HepG2 (cell line): ENCODE data around the gene CA12. TPM values are rescaled to one million over a fixed set of nuclear protein-coding genes. Genes with fewer than 3 reads are reported as not detected.

Experiments
- ATAC-seq: fragments of 200-7000 bp; cut with Tn5 transposase; 3 replicates; pipeline ENCODE4 v1.9.1; 2020; ENCODE audit warnings: mild to moderate bottlenecking, moderate library complexity
- BruUV-seq: library from RNA; stranded (reverse); fragments of 400-500 nt; replicated peaks from 2 replicates; lab custom pipeline; 2021; lab: Mats Ljungman, UMichigan
- CTCF ChIA-PET: fragments of 300-600 bp; formaldehyde crosslinking; extraction: SDS; loops from one replicate; lab custom pipeline; 2021; ENCODE audit warnings: low total read pairs, inconsistent platforms, low intra/inter-chr PET ratio; lab: Yijun Ruan, JAX
- POLR2A ChIA-PET: fragments of 350-600 bp; sonication (Branson Sonifier 250); formaldehyde crosslinking; loops from one replicate; lab custom pipeline; 2020; ENCODE audit warnings: antibody characterized with exemption, inconsistent platforms; lab: Yijun Ruan, JAX
- DNase-seq: peaks from one replicate; pipeline ENCODE4 v3.0.0-alpha.2; 2015; ENCODE audit warnings: low spot score
- FAIRE-seq: peaks from 3 replicates; lab custom pipeline; 2011; peaks lifted over from hg19 to GRCh38; lab: Jason Lieb, UNC
- H2AFZ ChIP-seq: one replicate; pipeline ENCODE4 v1.6.1; 2011; ENCODE audit warnings: low read length, inconsistent platforms
- H3K27ac ChIP-seq: fragments of 300-600 bp; 3 replicates; pipeline ENCODE4 v1.8.0; 2011; ENCODE audit warnings: mixed run types, mild to moderate bottlenecking, mixed read lengths, low read length, inconsistent platforms; ENCODE audit not compliant: insufficient read depth; ENCODE audit errors: extremely low read length
- H3K27me3 ChIP-seq, 2 experiments: fragments of 200-600 bp in 1 of 2; 2 replicates in 1 of 2; 3 replicates in 1 of 2; pipeline versions ENCODE4 v1.6.0 to v1.8.0; 2011; ENCODE audit warnings: low read length in 2 of 2, mild to moderate bottlenecking in 2 of 2, moderate library complexity in 2 of 2, inconsistent platforms in 1 of 2; ENCODE audit not compliant: insufficient read depth in 2 of 2, control insufficient read depth in 1 of 2
- H3K36me3 ChIP-seq, 2 experiments: fragments of 200-600 bp in 1 of 2; replicated peaks in 1 of 2; 2 replicates in 1 of 2; 3 replicates in 1 of 2; pipeline versions ENCODE4 v1.5.1 to v1.8.0; 2011; ENCODE audit warnings: low read length in 2 of 2, inconsistent platforms in 1 of 2; ENCODE audit not compliant: insufficient read depth in 2 of 2, control insufficient read depth in 1 of 2
- H3K4me1 ChIP-seq: 2 replicates; pipeline ENCODE4 v1.5.1; 2012; ENCODE audit warnings: low read length, inconsistent platforms; ENCODE audit not compliant: insufficient read depth
- H3K4me2 ChIP-seq: 2 replicates; pipeline ENCODE4 v1.6.0; 2011; ENCODE audit warnings: low read depth, low read length, inconsistent platforms
- H3K4me3 ChIP-seq, 3 experiments: fragments of 200-600 bp in 1 of 3; sonication (generic), shearing (Covaris generic) in 1 of 3; replicated peaks in 1 of 3; 2 replicates each; pipeline ENCODE4 v1.5.1; 2011 to 2016; ENCODE audit warnings: low read length in 3 of 3, inconsistent platforms in 2 of 3, low read depth in 2 of 3, mild to moderate bottlenecking in 2 of 3, control low read depth in 1 of 3, mixed read lengths in 1 of 3; ENCODE audit not compliant: insufficient read depth in 1 of 3
- H3K79me2 ChIP-seq: one replicate; pipeline ENCODE4 v1.6.1; 2011; ENCODE audit warnings: low read length, inconsistent platforms; ENCODE audit not compliant: insufficient read depth
- H3K9ac ChIP-seq: 2 replicates; pipeline ENCODE4 v1.6.0; 2011; ENCODE audit warnings: mild to moderate bottlenecking, low read depth, low read length, inconsistent platforms; ENCODE audit not compliant: insufficient read depth
- H3K9me3 ChIP-seq: 2 replicates; pipeline ENCODE4 v1.5.1; 2012; ENCODE audit warnings: mild to moderate bottlenecking, low read length
- H4K20me1 ChIP-seq: 2 replicates; pipeline ENCODE4 v1.6.0; 2011; ENCODE audit warnings: inconsistent platforms, mild to moderate bottlenecking, low read length, moderate library complexity; ENCODE audit not compliant: insufficient read depth
- ATF7-NPFF ChIP-seq: sonication (generic); formaldehyde crosslinking; IDR thresholded peaks from 2 replicates; pipeline ENCODE4 v1.8.1; 2023; ENCODE audit warnings: mild to moderate bottlenecking, low read depth, missing genetic modification reagents, moderate library complexity
- EZH2 ChIP-seq: conservative IDR thresholded peaks from 2 replicates; pipeline ENCODE4 v1.6.1; 2012; ENCODE audit warnings: mild to moderate bottlenecking, low read depth, low read length, moderate library complexity
- FOXO1 ChIP-seq: sonication (generic); formaldehyde crosslinking; IDR thresholded peaks from 2 replicates; pipeline ENCODE4 v1.4.0; 2020; ENCODE audit warnings: missing genetic modification reagents
- HNF4G ChIP-seq, 2 experiments: sonication (generic) in 1 of 2; formaldehyde crosslinking in 1 of 2; IDR thresholded peaks; 2 replicates each; pipeline versions ENCODE4 v1.4.0 to v1.6.1; 2011 to 2020; ENCODE audit warnings: borderline replicate concordance in 2 of 2, low read depth in 2 of 2, mild to moderate bottlenecking in 2 of 2, low read length in 1 of 2, missing genetic modification reagents in 1 of 2, moderate library complexity in 1 of 2
- ISL2 ChIP-seq: sonication (generic); formaldehyde crosslinking; IDR thresholded peaks from 2 replicates; pipeline ENCODE4 v1.5.0; 2020; ENCODE audit warnings: missing genetic modification reagents
- JARID2 ChIP-seq: sonication (generic); formaldehyde crosslinking; IDR thresholded peaks from 2 replicates; pipeline ENCODE4 v1.8.1; 2023; ENCODE audit warnings: missing genetic modification reagents, inconsistent platforms; ENCODE audit not compliant: insufficient replicate concordance
- NCOR1 ChIP-seq: fragments of 200-600 bp; sonication (generic); IDR thresholded peaks from 2 replicates; pipeline ENCODE4 v1.7.0; 2017; ENCODE audit warnings: antibody characterized with exemption, low read length, borderline replicate concordance
- ONECUT2 ChIP-seq: sonication (generic); formaldehyde crosslinking; IDR thresholded peaks from 2 replicates; pipeline ENCODE4 v1.4.0; 2020; ENCODE audit warnings: missing genetic modification reagents
- PHB2 ChIP-seq: fragments of 450-650 bp; IDR thresholded peaks from 2 replicates; pipeline ENCODE4 v1.6.1; 2018; ENCODE audit not compliant: partially characterized antibody
- POLR2A ChIP-seq, 2 experiments: IDR thresholded peaks; 2 replicates each; pipeline ENCODE4 v1.6.1; 2011; ENCODE audit warnings: low read depth in 2 of 2, low read length in 2 of 2, mild to moderate bottlenecking in 1 of 2, moderate library complexity in 1 of 2; ENCODE audit not compliant: insufficient read depth in 1 of 2
- SMAD3 ChIP-seq: sonication (generic); formaldehyde crosslinking; IDR thresholded peaks from 2 replicates; pipeline ENCODE4 v1.4.0; 2020; ENCODE audit warnings: missing genetic modification reagents
- TOPORS ChIP-seq: sonication (generic); formaldehyde crosslinking; IDR thresholded peaks from 2 replicates; pipeline ENCODE4 v1.8.0; 2023; ENCODE audit warnings: mild to moderate bottlenecking, missing genetic modification reagents
- ZBTB7B ChIP-seq: sonication (generic); formaldehyde crosslinking; IDR thresholded peaks from 2 replicates; pipeline ENCODE4 v1.4.0; 2020; ENCODE audit warnings: missing genetic modification reagents
- ZNF891 ChIP-seq: sonication (generic); formaldehyde crosslinking; IDR thresholded peaks from 2 replicates; pipeline ENCODE4 v1.5.0; 2020; ENCODE audit warnings: mild to moderate bottlenecking, missing genetic modification reagents
- WGBS: methylation state at CpG from one replicate; pipeline ENCODE4 v1.1.6; 2017; ENCODE audit warnings: low lambda C conversion rate; 5-methylcytosine and 5-hydroxymethylcytosine counted together
- in situ Hi-C: cut with HindIII; loops from 2 replicates; pipeline ENCODE4 v1.10.0; 2017; ENCODE audit warnings: low pct_unique_long_range_greater_than_20kb; ENCODE audit not compliant: extremely low pct_ligation_motif_present
- intact Hi-C: fragments of 100-400 bp; cut with micrococcal nuclease; formaldehyde crosslinking; loops from one replicate; pipeline ENCODE4 v1.10.0; 2022; ENCODE audit not compliant: unreplicated experiment
- polyA plus RNA-seq, 8 experiments: library from polyadenylated mRNA; depleted of rRNA in 3 of 8; stranded (reverse) in 7 of 8; unstranded in 1 of 8; fragments of >200 nt; fragmentation: Illumina TruSeq in 4 of 8; extraction: Trizol in 4 of 8; gene quantifications; 2 replicates each; pipeline versions ENCODE4 v1.2.1 to v1.2.3, GENCODE V29; 2011 to 2016; ENCODE audit warnings: low read depth in 4 of 8, missing spikeins in 1 of 8, mixed read lengths in 1 of 8; ENCODE audit not compliant: insufficient read depth in 1 of 8
- total RNA-seq, 5 experiments: library from RNA; depleted of rRNA; stranded (reverse); fragments of >200 nt; fragmentation: Illumina TruSeq; extraction: Trizol; gene quantifications; 2 replicates each; pipeline ENCODE4 v1.2.3, GENCODE V29; 2016; ENCODE audit warnings: low read depth in 1 of 5
- TF ChIP-seq, protein P1 (sequence below): sonication (generic); formaldehyde crosslinking; IDR thresholded peaks from 2 replicates; pipeline ENCODE4 v1.8.0; 2022; ENCODE audit warnings: low read depth, missing genetic modification reagents
- TF ChIP-seq, protein P2 (sequence below): fragments of 450-650 bp; IDR thresholded peaks from 2 replicates; pipeline ENCODE4 v1.6.1; 2017

Gene CA12
- total and polyA plus RNA-seq, 2 of the 13 experiments (the other 11 are each of a cell fraction or from before 2014, with no cell fraction given), result 0.07 to 0.20 TPM

- intact Hi-C loops (no loop called here), in situ Hi-C loops (no loop called here)
- WGBS, result 32% methylated on average over 9 of the region's 22 CpGs
- ChIA-PET POLR2A (no interaction called here), CTCF (no interaction called here)
- no TSS peak for BruUV-seq
- H3K4me3 ChIP-seq, result no peak overlapping the region
- H3K27me3 ChIP-seq, result peaks cover 0 to 10% of the 10 kb centered on the region in 2 experiments; a peak in 1 of 5 replicates
- DNase-seq, result no peak
- no peaks in the 10 kb centered on the region for H3K79me2 ChIP-seq
- ATAC-seq, result no peak
- H3K36me3 ChIP-seq, result no peaks in the 10 kb centered on the region
- no peaks in the 10 kb centered on the region for H4K20me1 ChIP-seq
- H3K9ac ChIP-seq, result no peak overlapping the region
- TF ChIP-seq NCOR1, result no peak
- TF ChIP-seq, protein P1, sequence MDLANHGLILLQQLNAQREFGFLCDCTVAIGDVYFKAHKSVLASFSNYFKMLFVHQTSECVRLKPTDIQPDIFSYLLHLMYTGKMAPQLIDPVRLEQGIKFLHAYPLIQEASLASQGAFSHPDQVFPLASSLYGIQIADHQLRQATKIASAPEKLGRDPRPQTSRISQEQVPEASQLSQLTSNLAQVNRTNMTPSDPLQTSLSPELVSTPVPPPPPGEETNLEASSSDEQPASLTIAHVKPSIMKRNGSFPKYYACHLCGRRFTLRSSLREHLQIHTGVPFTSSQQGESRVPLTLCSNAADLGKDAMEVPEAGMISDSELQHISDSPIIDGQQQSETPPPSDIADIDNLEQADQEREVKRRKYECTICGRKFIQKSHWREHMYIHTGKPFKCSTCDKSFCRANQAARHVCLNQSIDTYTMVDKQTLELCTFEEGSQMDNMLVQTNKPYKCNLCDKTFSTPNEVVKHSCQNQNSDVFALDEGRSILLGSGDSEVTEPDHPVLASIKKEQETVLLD, result no peak
- no peak for TF ChIP-seq TOPORS (CRISPR knock-in tag)
- no peak for TF ChIP-seq JARID2 (CRISPR knock-in tag)
- TF ChIP-seq EZH2, result no peak
- no peak for TF ChIP-seq POLR2A (IDR thresholded peaks at IDR 0.05; ENCODE audit: insufficient read depth in 1 of 2, low read depth in 2 of 2, low read length in 2 of 2)
- TF ChIP-seq FOXO1 (CRISPR knock-in tag), result no peak
- no peak for TF ChIP-seq ZNF891 (CRISPR knock-in tag)
- TF ChIP-seq PHB2, result no peak
- no peak for TF ChIP-seq SMAD3 (CRISPR knock-in tag)
- TF ChIP-seq ISL2 (CRISPR knock-in tag), result no peak
- no peak for TF ChIP-seq HNF4G (IDR thresholded peaks at IDR 0.05; ENCODE audit: borderline replicate concordance, low read depth, low read length)
- no peak for TF ChIP-seq HNF4G (CRISPR knock-in tag; IDR thresholded peaks at IDR 0.05; ENCODE audit: borderline replicate concordance, low read depth)
- no peak for TF ChIP-seq ZBTB7B (CRISPR knock-in tag)
- TF ChIP-seq, protein P2, sequence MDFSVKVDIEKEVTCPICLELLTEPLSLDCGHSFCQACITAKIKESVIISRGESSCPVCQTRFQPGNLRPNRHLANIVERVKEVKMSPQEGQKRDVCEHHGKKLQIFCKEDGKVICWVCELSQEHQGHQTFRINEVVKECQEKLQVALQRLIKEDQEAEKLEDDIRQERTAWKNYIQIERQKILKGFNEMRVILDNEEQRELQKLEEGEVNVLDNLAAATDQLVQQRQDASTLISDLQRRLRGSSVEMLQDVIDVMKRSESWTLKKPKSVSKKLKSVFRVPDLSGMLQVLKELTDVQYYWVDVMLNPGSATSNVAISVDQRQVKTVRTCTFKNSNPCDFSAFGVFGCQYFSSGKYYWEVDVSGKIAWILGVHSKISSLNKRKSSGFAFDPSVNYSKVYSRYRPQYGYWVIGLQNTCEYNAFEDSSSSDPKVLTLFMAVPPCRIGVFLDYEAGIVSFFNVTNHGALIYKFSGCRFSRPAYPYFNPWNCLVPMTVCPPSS, result no peak
- no peak for TF ChIP-seq ONECUT2
- TF ChIP-seq ATF7-NPFF, result no peak
- H3K4me1 ChIP-seq, result peaks cover 17% of the 10 kb centered on the region
- no peaks in the 10 kb centered on the region for H3K9me3 ChIP-seq
- FAIRE-seq, result no peak
- no peak overlapping the region for H2AFZ ChIP-seq
- H3K4me2 ChIP-seq, result no peak overlapping the region
- no peak overlapping the region for H3K27ac ChIP-seq
Measured at GRCh38 chr15:63354821-63355650, 26.6 kb downstream of the CA12 start.
